ENCODE results near the gene TMEM54. TPM values are rescaled to one million over a fixed set of nuclear protein-coding genes. Genes with fewer than 3 reads are reported as not detected.

TMEM54 gene, protein sequence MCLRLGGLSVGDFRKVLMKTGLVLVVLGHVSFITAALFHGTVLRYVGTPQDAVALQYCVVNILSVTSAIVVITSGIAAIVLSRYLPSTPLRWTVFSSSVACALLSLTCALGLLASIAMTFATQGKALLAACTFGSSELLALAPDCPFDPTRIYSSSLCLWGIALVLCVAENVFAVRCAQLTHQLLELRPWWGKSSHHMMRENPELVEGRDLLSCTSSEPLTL
- total RNA-seq (not detected in 2 replicates), polyA plus RNA-seq (0.13 and 0.37 TPM in 2 replicates), polyA minus RNA-seq (not detected in 2 replicates)
- total RNA-seq (2013) = 0.14 TPM

GRCh38 chr1:32900956-32901822 is at the start of gene TMEM54:
Gene TMEM54 (minus strand): TSS chr1:32901389. CDS start chr1:32901238, 151 bp downstream.
- Histone ChIP-seq H3K9me3 (ENCODE audit: control extremely low read depth in 1 of 3, control insufficient read depth in 2 of 3, insufficient read depth in 1 of 3, low read length in 2 of 3) (peaks cover 0 to 15% (median 0%) of the 10 kb centered on the region in 3 donors), H3K9ac (ENCODE audit: low read length) (peak within 1 kb of the TSS; percentile 52), H3K4me3 (ENCODE audit: control extremely low read depth in 1 of 5, extremely low read depth in 1 of 5, insufficient read depth in 1 of 5, low read depth in 2 of 5, low read length in 4 of 5) (peak within 1 kb of the TSS in 4 of 5 experiments; percentile 24 to 54 (median 40)), H3K27ac (ENCODE audit: low read length in 2 of 2) (no peak within 1 kb of the TSS), H2AFZ (ENCODE audit: insufficient read depth, low read depth, low read length, poor library complexity, severe bottlenecking) (peak within 1 kb of the TSS; percentile 36), H3K36me3 (replicated peaks in 1 of 2; ENCODE audit: control extremely low read depth in 1 of 2, control insufficient read depth in 1 of 2, extremely low read depth in 1 of 2, insufficient read depth in 2 of 2, low read length in 1 of 2) (no peaks in the 10 kb centered on the region), H4K20me1 (ENCODE audit: control insufficient read depth, insufficient read depth, low read length, poor library complexity, severe bottlenecking) (no peaks in the 10 kb centered on the region), H3K27me3 (replicated peaks in 1 of 4; ENCODE audit: control extremely low read depth in 1 of 4, control insufficient read depth in 3 of 4, insufficient read depth in 4 of 4, low read length in 3 of 4) (peaks cover 0 to 37% (median 15%) of the 10 kb centered on the region in 4 experiments), H3K4me2 (replicated peaks; ENCODE audit: low read depth, low read length, poor library complexity, severe bottlenecking) (peak within 1 kb of the TSS; percentile 85), H3K79me2 (ENCODE audit: control insufficient read depth, insufficient read depth, low read length) (no peaks in the 10 kb centered on the region), H3K4me1 (ENCODE audit: control insufficient read depth in 2 of 2, insufficient read depth in 2 of 2, low read length in 2 of 2) (peaks cover 9 to 10% of the 10 kb centered on the region in 2 donors)
- H3K4me3 Mint-ChIP-seq = peak within 1 kb of the TSS; percentile 76
- no peaks in the 10 kb centered on the region for H3K9me3 Mint-ChIP-seq (ENCODE audit: insufficient read depth)
- no peak within 1 kb of the TSS for H3K27ac Mint-ChIP-seq
- TF ChIP-seq CTCF (IDR thresholded peaks at IDR 0.05) (no peak), EZH2 (IDR thresholded peaks at IDR 0.05; ENCODE audit: borderline replicate concordance, insufficient read depth, low read depth, low read length, poor library complexity, severe bottlenecking) (peak; percentile 61)
- ChIA-PET POLR2A (no interaction called here), CTCF (interaction anchor here (0.9 kb wide), 1 partner anchor 9 kb away, joined by 3 read pairs; no protein-coding TSS in a partner anchor)
- peaks cover 39% of the 10 kb centered on the region for H3K27me3 Mint-ChIP-seq
- DNase-seq (peak; percentile 48), ATAC-seq (ENCODE audit: low read depth) (peak; percentile 44)
- intact Hi-C loops (cut with micrococcal nuclease) = no loop called here
- WGBS (ENCODE audit: insufficient coverage) = 2% methylated on average over 88 of the region's 92 CpGs
- peaks cover 11% of the 10 kb centered on the region for H3K4me1 Mint-ChIP-seq
